ENCODE measurements around the gene EXTL1. TPM values are rescaled to one million over a fixed set of nuclear protein-coding genes. Genes with fewer than 3 reads are reported as not detected.

The EXTL1 gene
- total RNA-seq, 1 donor from 2014 or later, result 1.8 TPM

DNA sequence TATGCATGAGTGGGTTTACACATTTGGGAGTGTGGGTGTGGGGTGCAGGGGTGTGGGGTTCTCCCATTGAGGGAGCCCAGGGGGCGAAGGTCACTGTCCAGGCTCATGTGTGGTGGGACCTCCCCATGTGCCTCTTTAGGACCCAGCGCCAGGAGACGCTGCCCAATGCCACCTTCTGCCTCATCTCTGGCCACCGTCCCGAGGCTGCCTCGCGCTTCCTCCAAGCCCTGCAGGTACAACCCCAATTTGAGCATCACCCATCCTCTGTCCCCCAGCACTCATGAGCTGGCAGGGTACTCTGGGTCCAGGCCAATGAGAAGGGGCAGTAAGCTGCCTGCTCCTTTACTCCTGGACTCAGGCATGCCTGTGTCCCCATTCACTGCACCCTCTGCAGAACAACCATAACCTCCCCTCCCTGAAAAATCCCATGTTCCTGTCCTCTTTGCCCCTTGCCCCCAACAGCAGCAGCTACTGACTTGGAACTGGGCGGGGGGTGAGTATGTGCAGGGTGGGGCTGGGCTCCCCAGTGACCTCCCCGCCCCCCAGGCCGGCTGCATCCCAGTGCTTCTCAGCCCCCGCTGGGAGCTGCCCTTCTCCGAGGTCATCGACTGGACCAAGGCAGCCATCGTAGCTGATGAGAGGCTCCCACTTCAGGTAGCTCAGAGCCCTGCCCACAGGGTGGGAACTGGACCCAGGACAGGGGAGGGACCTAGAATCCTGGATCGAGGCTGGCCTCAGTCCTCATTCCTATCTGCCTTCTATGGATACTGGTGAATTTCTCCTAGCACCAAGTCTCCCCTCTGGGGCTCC lies 7.7 kb downstream of the EXTL1 start:
- H3K27me3 Mint-ChIP-seq (ENCODE audit: unreplicated experiment), result peaks cover 14% of the 10 kb centered on the region
- no peak overlapping the region for H3K4me3 Mint-ChIP-seq (ENCODE audit: unreplicated experiment)
- no peak overlapping the region for H3K27ac Mint-ChIP-seq (ENCODE audit: unreplicated experiment)
- no peaks in the 10 kb centered on the region for H3K9me3 Mint-ChIP-seq (ENCODE audit: unreplicated experiment)
- H3K4me1 Mint-ChIP-seq (ENCODE audit: unreplicated experiment), result no peaks in the 10 kb centered on the region
- TF ChIP-seq, protein P1, sequence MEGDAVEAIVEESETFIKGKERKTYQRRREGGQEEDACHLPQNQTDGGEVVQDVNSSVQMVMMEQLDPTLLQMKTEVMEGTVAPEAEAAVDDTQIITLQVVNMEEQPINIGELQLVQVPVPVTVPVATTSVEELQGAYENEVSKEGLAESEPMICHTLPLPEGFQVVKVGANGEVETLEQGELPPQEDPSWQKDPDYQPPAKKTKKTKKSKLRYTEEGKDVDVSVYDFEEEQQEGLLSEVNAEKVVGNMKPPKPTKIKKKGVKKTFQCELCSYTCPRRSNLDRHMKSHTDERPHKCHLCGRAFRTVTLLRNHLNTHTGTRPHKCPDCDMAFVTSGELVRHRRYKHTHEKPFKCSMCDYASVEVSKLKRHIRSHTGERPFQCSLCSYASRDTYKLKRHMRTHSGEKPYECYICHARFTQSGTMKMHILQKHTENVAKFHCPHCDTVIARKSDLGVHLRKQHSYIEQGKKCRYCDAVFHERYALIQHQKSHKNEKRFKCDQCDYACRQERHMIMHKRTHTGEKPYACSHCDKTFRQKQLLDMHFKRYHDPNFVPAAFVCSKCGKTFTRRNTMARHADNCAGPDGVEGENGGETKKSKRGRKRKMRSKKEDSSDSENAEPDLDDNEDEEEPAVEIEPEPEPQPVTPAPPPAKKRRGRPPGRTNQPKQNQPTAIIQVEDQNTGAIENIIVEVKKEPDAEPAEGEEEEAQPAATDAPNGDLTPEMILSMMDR (IDR thresholded peaks at IDR 0.05; ENCODE audit: unreplicated experiment), result no peak
- DNase-seq (ENCODE audit: low spot score), result no peak
- no peaks in the 10 kb centered on the region for H3K36me3 Mint-ChIP-seq (ENCODE audit: low read depth, unreplicated experiment)

DNA sequence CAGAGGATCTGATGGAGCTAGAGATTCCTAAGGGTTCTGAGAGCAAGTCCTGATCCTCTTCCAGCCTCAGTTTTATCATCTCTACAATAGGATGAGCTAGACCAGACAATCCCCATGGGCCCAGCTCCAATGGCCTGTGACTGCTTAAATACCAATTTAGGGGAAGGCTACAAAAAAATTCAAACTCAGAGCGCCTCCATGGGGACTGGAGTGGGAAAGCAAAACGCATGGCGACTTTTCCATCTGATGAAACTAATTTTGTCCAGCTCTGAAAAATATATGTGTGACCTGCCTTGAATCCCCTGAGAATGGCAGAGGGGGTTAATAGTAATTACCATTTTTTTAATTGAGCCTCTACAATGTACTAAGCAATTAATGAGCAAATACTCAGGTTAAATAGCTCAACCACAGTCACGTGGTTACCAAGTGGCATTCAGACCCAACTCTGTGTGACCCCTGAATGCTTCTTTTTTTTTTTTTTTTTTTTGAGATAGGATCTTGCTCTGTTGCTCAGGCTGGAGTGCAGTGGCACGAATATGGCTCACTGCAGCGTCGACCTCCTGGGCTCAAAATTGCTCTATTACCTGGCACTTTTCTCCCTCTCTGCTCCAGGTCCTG lies 8.4 kb downstream of the EXTL1 start:
- no peak for DNase-seq (ENCODE audit: low spot score)
- H3K27ac Mint-ChIP-seq (ENCODE audit: unreplicated experiment), result no peak overlapping the region
- no peaks in the 10 kb centered on the region for H3K36me3 Mint-ChIP-seq (ENCODE audit: low read depth, unreplicated experiment)
- TF ChIP-seq, protein P1 (IDR thresholded peaks at IDR 0.05; ENCODE audit: unreplicated experiment), result no peak
- H3K4me3 Mint-ChIP-seq (ENCODE audit: unreplicated experiment), result no peak overlapping the region
- no peaks in the 10 kb centered on the region for H3K4me1 Mint-ChIP-seq (ENCODE audit: unreplicated experiment)
- H3K9me3 Mint-ChIP-seq (ENCODE audit: unreplicated experiment), result no peaks in the 10 kb centered on the region
- H3K27me3 Mint-ChIP-seq (ENCODE audit: unreplicated experiment), result peaks cover 17% of the 10 kb centered on the region

DNA sequence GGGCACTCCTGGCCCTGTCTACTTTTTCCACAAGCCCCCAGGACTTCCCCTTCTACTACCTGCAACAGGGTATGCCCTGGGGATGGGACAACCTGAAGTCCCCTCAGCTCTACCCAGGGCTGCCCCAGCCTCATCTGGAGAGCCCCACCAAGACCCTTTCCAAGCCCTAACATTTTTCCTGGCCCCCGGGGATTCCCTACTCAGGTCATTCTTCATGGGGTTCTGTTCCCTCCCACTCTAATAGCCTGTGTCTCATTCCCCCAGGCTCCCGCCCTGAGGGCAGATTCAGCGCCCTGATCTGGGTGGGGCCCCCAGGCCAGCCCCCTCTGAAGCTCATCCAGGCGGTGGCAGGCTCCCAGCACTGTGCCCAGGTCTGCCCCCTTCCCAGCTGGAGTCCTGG lies 9.6 kb downstream of the EXTL1 start:
- DNase-seq (ENCODE audit: low spot score), result no peak
- no peak overlapping the region for H3K4me3 Mint-ChIP-seq (ENCODE audit: unreplicated experiment)
- H3K27me3 Mint-ChIP-seq (ENCODE audit: unreplicated experiment), result peaks cover 17% of the 10 kb centered on the region
- H3K4me1 Mint-ChIP-seq (ENCODE audit: unreplicated experiment), result no peaks in the 10 kb centered on the region
- H3K27ac Mint-ChIP-seq (ENCODE audit: unreplicated experiment), result no peak overlapping the region
- H3K9me3 Mint-ChIP-seq (ENCODE audit: unreplicated experiment), result no peaks in the 10 kb centered on the region
- TF ChIP-seq, protein P1 (IDR thresholded peaks at IDR 0.05; ENCODE audit: unreplicated experiment), result no peak
- no peaks in the 10 kb centered on the region for H3K36me3 Mint-ChIP-seq (ENCODE audit: low read depth, unreplicated experiment)

DNA sequence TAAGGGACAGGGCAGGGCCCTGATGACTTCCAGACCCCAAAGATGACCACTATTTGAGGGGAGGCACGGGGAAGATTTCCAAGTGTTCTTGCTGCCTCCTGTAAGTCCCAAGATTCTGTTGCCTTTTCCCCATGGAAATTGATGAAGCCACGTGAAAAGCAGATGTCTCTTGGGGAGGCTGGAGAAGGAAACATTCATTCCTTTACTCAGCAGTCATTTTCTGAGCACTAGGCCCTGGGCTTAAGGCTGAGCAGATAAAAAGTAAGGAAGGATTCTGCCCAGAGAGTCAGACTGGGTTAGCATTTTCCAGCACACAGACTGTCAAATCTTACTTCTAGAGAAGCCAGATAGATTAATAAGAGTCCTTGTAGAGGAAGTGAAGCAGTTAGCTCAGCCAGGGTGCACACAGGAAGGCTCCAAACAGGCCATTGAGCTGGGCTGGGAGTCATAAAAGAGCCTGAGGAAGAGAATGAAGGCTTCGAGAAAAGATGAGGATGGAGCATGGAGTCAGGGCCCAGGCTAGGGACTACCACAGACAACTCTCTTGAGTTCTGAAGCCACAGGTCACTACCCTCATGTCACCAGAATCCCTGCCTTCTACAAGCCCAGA lies 10.1 kb downstream of the EXTL1 start:
- Mint-ChIP-seq H3K27ac (ENCODE audit: unreplicated experiment) (no peak overlapping the region), H3K4me3 (ENCODE audit: unreplicated experiment) (no peak overlapping the region), H3K9me3 (ENCODE audit: unreplicated experiment) (no peaks in the 10 kb centered on the region), H3K4me1 (ENCODE audit: unreplicated experiment) (no peaks in the 10 kb centered on the region), H3K36me3 (ENCODE audit: low read depth, unreplicated experiment) (no peaks in the 10 kb centered on the region), H3K27me3 (ENCODE audit: unreplicated experiment) (peaks cover 17% of the 10 kb centered on the region)
- TF ChIP-seq, protein P1 (IDR thresholded peaks at IDR 0.05; ENCODE audit: unreplicated experiment), result no peak
- no peak for DNase-seq (ENCODE audit: low spot score)

Data from endothelial cell (in vitro differentiated cells).